Kidney (tissue), 14 donors: ENCODE results near the gene SPOPL. TPM values are rescaled to one million over a fixed set of nuclear protein-coding genes. Genes with fewer than 3 reads are reported as not detected.

ENCODE experiments used
- DNase-seq, 5 donors: peaks; one replicate each; pipeline ENCODE4 v3.0.0-alpha.2; 2013 to 2020
- FAIRE-seq: peaks from 2 replicates; lab custom pipeline; 2012; peaks lifted over from hg19 to GRCh38; lab: Jason Lieb, UNC
- H3K27ac ChIP-seq, 2 donors: one replicate each; pipeline ENCODE4 v1.7.0; 2013; ENCODE audit warnings: low read depth in 2 of 2, low read length in 2 of 2, inconsistent platforms in 1 of 2
- H3K27me3 ChIP-seq: one replicate; pipeline ENCODE4 v1.7.1; 2013; ENCODE audit warnings: low read length, inconsistent platforms; ENCODE audit not compliant: control insufficient read depth, insufficient read depth
- H3K36me3 ChIP-seq, 3 donors: one replicate each; pipeline versions ENCODE4 v1.7.0 to v1.7.1; 2013; ENCODE audit warnings: low read length in 3 of 3, control low read depth in 1 of 3, inconsistent platforms in 1 of 3; ENCODE audit not compliant: insufficient read depth in 3 of 3, control insufficient read depth in 2 of 3
- H3K4me1 ChIP-seq, 3 donors: one replicate each; pipeline versions ENCODE4 v1.7.0 to v1.7.1; 2013; ENCODE audit warnings: low read length in 3 of 3, inconsistent platforms in 1 of 3, low read depth in 1 of 3; ENCODE audit not compliant: control insufficient read depth in 2 of 3, insufficient read depth in 2 of 3
- H3K4me3 ChIP-seq, 3 donors: one replicate each; pipeline versions ENCODE4 v1.7.0 to v1.8.1; 2013; ENCODE audit warnings: low read length in 3 of 3, control low read depth in 1 of 3, inconsistent platforms in 1 of 3
- H3K9ac ChIP-seq, 3 donors: one replicate each; pipeline versions ENCODE4 v1.7.0 to v1.7.1; 2013; ENCODE audit warnings: low read length in 3 of 3, control low read depth in 1 of 3, inconsistent platforms in 1 of 3
- H3K9me3 ChIP-seq, 3 donors: one replicate each; pipeline versions ENCODE4 v1.7.0 to v1.7.1; 2013; ENCODE audit warnings: low read length in 3 of 3, control low read depth in 1 of 3, inconsistent platforms in 1 of 3; ENCODE audit not compliant: control insufficient read depth in 2 of 3, insufficient read depth in 1 of 3
- intact Hi-C: fragments of 100-400 bp; cut with DNase I; formaldehyde crosslinking; loops from one replicate; pipeline ENCODE4 v1.11.1; 2022
- polyA plus RNA-seq: library from polyadenylated mRNA; stranded (reverse); fragments of 350-450 nt; fragmentation: Illumina TruSeq; extraction: RNeasy Lipid Tissue Mini Kit (QIAGEN cat#74804); gene quantifications from one replicate; pipeline ENCODE4 v1.2.3, GENCODE V29; 2014; ENCODE audit warnings: low read depth, low replicate concordance; ENCODE audit not compliant: insufficient read depth
- total RNA-seq: library from RNA; stranded (reverse); fragmentation: NEBNext Ultra II Directional; extraction: Animal tissue kit (Norgen Biotek cat#: 25700); gene quantifications from one replicate; pipeline ENCODE4 v1.2.1, GENCODE V29; 2021
- TF ChIP-seq, protein P1 (sequence below): IDR thresholded peaks from 3 replicates; pipeline ENCODE4 v1.5.1; 2012; ENCODE audit warnings: mild to moderate bottlenecking, moderate library complexity, borderline replicate concordance; ENCODE audit not compliant: insufficient read depth; ENCODE audit errors: extremely low read depth
- donor health status: control.
- donor health status: control.
- donor health status: control.
- donor health status: control.
- donor health status: control.
- donor health status: DM: yes; HTN: yes; CAD: no.
- donor health status: Normal renal cell carcinoma (clear cell type).

The SPOPL gene
- total and polyA plus RNA-seq, 2 donors from 2014 or later: 4.0 to 23.1 TPM

DNA sequence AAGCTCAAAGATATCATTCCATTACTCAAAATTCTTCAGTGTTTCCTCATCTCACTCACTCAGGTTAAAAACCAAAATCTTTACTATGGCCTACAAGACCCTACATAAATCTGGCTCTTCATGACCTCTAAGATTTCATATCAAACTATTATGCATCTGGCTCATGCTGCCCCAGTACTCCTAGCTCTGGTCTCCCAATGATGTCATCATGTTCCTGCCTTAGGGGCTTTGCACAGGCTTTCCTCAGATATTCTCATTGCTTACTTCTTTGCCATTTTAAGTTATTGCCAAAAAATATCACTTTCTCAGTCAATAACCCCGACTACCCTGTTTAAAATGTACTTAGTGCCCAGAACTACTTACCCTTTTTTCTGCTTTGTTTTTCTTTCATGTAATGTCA lies 33.0 kb upstream of the SPOPL start:
- DNase-seq: no peak
- Histone ChIP-seq H3K36me3 (no peaks in the 10 kb centered on the region), H3K4me3 (no peak overlapping the region), H3K27ac (no peak overlapping the region), H3K4me1 (no peaks in the 10 kb centered on the region), H3K9me3 (peaks cover 0 to under 1% (median 0%) of the 10 kb centered on the region in 3 donors), H3K9ac (no peak overlapping the region), H3K27me3 (no peaks in the 10 kb centered on the region)
- FAIRE-seq: no peak
- intact Hi-C loops: no loop called here
- TF ChIP-seq, protein P1, sequence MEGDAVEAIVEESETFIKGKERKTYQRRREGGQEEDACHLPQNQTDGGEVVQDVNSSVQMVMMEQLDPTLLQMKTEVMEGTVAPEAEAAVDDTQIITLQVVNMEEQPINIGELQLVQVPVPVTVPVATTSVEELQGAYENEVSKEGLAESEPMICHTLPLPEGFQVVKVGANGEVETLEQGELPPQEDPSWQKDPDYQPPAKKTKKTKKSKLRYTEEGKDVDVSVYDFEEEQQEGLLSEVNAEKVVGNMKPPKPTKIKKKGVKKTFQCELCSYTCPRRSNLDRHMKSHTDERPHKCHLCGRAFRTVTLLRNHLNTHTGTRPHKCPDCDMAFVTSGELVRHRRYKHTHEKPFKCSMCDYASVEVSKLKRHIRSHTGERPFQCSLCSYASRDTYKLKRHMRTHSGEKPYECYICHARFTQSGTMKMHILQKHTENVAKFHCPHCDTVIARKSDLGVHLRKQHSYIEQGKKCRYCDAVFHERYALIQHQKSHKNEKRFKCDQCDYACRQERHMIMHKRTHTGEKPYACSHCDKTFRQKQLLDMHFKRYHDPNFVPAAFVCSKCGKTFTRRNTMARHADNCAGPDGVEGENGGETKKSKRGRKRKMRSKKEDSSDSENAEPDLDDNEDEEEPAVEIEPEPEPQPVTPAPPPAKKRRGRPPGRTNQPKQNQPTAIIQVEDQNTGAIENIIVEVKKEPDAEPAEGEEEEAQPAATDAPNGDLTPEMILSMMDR: no peak

DNA sequence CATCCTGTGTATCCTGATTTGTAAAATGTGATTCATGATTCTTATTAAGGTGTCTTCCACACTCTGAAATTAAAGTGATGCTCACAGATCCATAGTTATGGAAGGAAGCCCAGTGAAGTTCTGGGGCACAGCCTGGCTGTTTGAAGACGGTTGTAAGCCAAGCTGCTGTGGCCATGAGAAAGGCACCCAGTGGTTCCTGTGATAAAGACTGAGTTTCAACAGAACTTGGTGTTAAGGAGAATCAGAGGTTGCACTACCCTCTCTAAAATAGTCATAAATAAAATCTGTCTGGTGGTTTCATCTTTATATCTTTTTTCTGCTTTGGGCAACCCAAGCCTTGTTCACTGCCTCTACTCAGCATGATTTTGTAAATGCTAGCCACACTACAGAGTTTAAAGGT lies 32.2 kb upstream of the SPOPL start:
- intact Hi-C loops: no loop called here
- no peak for DNase-seq
- Histone ChIP-seq H3K36me3 (no peaks in the 10 kb centered on the region), H3K27me3 (no peaks in the 10 kb centered on the region), H3K4me3 (no peak overlapping the region), H3K27ac (no peak overlapping the region), H3K4me1 (no peaks in the 10 kb centered on the region), H3K9ac (no peak overlapping the region), H3K9me3 (no peaks in the 10 kb centered on the region)
- no peak for FAIRE-seq
- TF ChIP-seq, protein P1: no peak

DNA sequence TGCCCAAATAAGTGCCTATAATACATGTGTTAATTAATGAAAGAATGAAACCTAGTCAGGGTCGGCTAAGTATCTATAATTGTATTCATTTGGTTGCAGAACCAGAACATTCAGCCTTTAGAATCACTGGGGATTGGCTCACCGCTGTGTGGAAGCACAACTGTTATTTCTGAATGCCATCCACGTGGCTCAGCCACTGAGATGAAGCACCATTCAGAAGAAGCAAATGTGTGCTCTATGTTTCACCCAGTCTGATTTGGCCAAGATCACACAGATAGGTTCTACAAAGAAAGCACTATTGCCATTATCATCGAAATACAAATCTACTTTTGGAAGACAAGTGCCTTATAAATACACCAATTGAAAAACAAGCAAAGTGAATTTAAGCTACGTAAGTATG lies 30.6 kb upstream of the SPOPL start:
- Histone ChIP-seq H3K9me3 (no peaks in the 10 kb centered on the region), H3K9ac (no peak overlapping the region), H3K4me1 (no peaks in the 10 kb centered on the region), H3K27me3 (no peaks in the 10 kb centered on the region), H3K4me3 (no peak overlapping the region), H3K27ac (no peak overlapping the region), H3K36me3 (no peaks in the 10 kb centered on the region)
- DNase-seq: no peak
- intact Hi-C loops: no loop called here
- no peak for FAIRE-seq
- TF ChIP-seq, protein P1: no peak

DNA sequence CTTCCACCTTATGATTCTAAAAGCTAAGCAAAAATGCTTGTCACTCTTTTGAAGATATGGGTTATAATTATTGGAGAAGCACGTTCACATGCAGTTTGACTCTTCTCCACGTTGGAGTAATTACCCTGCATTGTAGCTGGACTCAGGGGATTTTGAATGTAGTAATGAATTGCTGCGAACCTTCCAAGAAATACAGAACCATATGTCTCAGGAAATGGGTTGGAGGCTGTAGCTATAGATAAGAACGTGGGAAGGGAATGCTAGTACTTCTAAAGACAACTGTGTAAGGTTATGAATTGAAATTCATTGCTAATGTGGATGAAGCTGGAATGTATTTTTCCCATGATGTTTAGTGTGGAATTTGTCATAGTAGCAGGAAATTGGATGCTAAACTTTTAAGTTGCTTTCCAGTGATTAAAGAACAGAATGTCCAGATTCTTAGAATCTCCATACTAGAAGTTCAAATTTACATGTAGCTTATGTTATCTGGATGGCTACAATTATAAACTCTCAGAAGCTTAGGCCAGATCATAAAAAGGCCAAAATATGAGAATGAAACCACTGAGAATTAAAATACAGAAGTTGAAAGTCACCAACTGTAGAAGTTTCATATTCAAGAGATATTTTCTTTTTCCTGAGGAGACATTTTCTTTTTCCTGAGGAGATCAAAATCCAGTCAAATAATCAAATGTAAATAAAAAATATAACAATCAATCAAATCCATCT lies 27.3 kb upstream of the SPOPL start:
- Histone ChIP-seq H3K27ac (no peak overlapping the region), H3K9ac (no peak overlapping the region), H3K4me3 (no peak overlapping the region), H3K4me1 (no peaks in the 10 kb centered on the region), H3K36me3 (no peaks in the 10 kb centered on the region), H3K9me3 (no peaks in the 10 kb centered on the region), H3K27me3 (no peaks in the 10 kb centered on the region)
- DNase-seq (peak in 2 of 5 donors; percentile 15 to 44), FAIRE-seq (no peak)
- TF ChIP-seq, protein P1: no peak
- intact Hi-C loops: no loop called here
